ENCODE measurements around the gene VEGFC. TPM values are rescaled to one million over a fixed set of nuclear protein-coding genes. Genes with fewer than 3 reads are reported as not detected.

Gene VEGFC
- total and polyA plus RNA-seq, 2 donors (not counting 1 experiment from before 2014, with no cell fraction given) = not detected

DNA sequence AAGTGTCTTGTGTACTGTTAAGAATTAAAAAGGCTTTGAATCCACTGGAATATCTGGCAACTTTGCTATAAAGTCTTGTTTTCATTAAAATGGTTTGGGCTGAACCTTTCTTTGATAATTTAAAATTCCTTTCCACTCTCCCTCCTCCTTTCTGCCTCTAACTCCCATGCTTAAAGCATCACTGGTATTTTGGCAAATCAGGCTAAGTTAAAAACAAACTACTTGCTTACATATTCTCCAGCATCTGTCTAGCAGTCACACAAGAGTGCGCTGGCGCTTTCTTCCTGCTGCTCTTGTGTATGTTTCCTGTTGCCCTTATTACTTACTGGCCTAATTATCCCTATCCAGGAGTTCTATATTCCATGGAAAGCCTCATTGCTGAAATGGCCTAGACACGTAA, 136.6 kb downstream of the VEGFC start:
- H3K9me3 Mint-ChIP-seq (ENCODE audit: insufficient read depth) = peaks cover 2% of the 10 kb centered on the region
- no peak overlapping the region for H3K9ac ChIP-seq (ENCODE audit: low read length)
- ATAC-seq (ENCODE audit: low read depth) (no peak), DNase-seq (no peak)
- H3K9me3 ChIP-seq (ENCODE audit: control extremely low read depth in 1 of 3, control insufficient read depth in 2 of 3, insufficient read depth in 1 of 3, low read length in 2 of 3) = no peaks in the 10 kb centered on the region
- H2AFZ ChIP-seq (ENCODE audit: insufficient read depth, low read depth, low read length, poor library complexity, severe bottlenecking) = no peak overlapping the region
- no peak overlapping the region for H3K27ac Mint-ChIP-seq
- intact Hi-C loops (cut with micrococcal nuclease) = no loop called here
- H3K4me2 ChIP-seq (replicated peaks; ENCODE audit: low read depth, low read length, poor library complexity, severe bottlenecking) = no peak overlapping the region
- POLR2A ChIA-PET = no interaction called here
- TF ChIP-seq EZH2 (IDR thresholded peaks at IDR 0.05; ENCODE audit: borderline replicate concordance, insufficient read depth, low read depth, low read length, poor library complexity, severe bottlenecking) = no peak
- TF ChIP-seq, protein P1, sequence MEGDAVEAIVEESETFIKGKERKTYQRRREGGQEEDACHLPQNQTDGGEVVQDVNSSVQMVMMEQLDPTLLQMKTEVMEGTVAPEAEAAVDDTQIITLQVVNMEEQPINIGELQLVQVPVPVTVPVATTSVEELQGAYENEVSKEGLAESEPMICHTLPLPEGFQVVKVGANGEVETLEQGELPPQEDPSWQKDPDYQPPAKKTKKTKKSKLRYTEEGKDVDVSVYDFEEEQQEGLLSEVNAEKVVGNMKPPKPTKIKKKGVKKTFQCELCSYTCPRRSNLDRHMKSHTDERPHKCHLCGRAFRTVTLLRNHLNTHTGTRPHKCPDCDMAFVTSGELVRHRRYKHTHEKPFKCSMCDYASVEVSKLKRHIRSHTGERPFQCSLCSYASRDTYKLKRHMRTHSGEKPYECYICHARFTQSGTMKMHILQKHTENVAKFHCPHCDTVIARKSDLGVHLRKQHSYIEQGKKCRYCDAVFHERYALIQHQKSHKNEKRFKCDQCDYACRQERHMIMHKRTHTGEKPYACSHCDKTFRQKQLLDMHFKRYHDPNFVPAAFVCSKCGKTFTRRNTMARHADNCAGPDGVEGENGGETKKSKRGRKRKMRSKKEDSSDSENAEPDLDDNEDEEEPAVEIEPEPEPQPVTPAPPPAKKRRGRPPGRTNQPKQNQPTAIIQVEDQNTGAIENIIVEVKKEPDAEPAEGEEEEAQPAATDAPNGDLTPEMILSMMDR (IDR thresholded peaks at IDR 0.05) = no peak
- H3K4me1 ChIP-seq (ENCODE audit: control insufficient read depth in 2 of 2, insufficient read depth in 2 of 2, low read length in 2 of 2) = no peaks in the 10 kb centered on the region
- H3K4me3 ChIP-seq (ENCODE audit: control extremely low read depth in 1 of 5, extremely low read depth in 1 of 5, insufficient read depth in 1 of 5, low read depth in 2 of 5, low read length in 4 of 5) = no peak overlapping the region
- H3K36me3 ChIP-seq (replicated peaks in 1 of 2; ENCODE audit: control extremely low read depth in 1 of 2, control insufficient read depth in 1 of 2, extremely low read depth in 1 of 2, insufficient read depth in 2 of 2, low read length in 1 of 2) = no peaks in the 10 kb centered on the region
- CTCF ChIA-PET = no interaction called here
- no peaks in the 10 kb centered on the region for H3K79me2 ChIP-seq (ENCODE audit: control insufficient read depth, insufficient read depth, low read length)
- H3K27me3 ChIP-seq (replicated peaks in 1 of 4; ENCODE audit: control extremely low read depth in 1 of 4, control insufficient read depth in 3 of 4, insufficient read depth in 4 of 4, low read length in 3 of 4) = no peaks in the 10 kb centered on the region
- no peaks in the 10 kb centered on the region for H4K20me1 ChIP-seq (ENCODE audit: control insufficient read depth, insufficient read depth, low read length, poor library complexity, severe bottlenecking)
- H3K27me3 Mint-ChIP-seq = no peaks in the 10 kb centered on the region
- WGBS (ENCODE audit: insufficient coverage) = 100% methylated on average over 2 of the region's 3 CpGs
- H3K27ac ChIP-seq (ENCODE audit: low read length in 2 of 2) = no peak overlapping the region
- no peaks in the 10 kb centered on the region for H3K4me1 Mint-ChIP-seq
- H3K4me3 Mint-ChIP-seq = no peak overlapping the region

DNA sequence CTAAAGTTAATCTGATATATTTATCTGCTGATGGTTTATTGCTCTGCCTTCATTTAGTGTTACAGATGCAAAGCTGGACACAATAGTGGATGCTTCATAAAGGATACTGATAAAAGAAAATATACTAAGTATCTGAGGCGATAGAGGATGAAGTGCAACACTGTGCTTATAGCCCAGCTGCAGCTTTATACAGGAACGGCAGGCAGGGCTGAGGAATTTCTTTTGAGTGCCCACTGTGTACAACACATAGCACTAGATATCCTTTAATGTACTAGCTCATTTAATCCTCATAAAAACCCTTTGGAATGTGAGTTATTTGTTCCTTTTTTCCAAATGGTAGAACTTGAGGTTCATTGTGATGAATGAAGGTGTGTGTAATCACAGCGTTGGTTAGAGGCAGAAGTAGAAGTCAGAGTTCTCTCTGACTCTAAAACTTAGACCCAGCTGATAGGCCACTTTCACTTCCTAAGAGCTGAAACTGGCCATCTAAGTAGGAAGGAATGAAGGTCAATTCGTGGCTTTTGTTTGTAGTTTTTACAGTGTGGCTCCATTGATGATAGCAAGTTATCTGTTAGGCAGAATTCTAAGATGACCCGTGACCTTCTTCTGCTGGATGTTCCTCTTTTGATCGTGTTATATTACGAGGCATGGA, 138.0 kb downstream of the VEGFC start:
- TF ChIP-seq, protein P1 (IDR thresholded peaks at IDR 0.05) = no peak
- TF ChIP-seq EZH2 (IDR thresholded peaks at IDR 0.05; ENCODE audit: borderline replicate concordance, insufficient read depth, low read depth, low read length, poor library complexity, severe bottlenecking) = no peak
- H3K9me3 Mint-ChIP-seq (ENCODE audit: insufficient read depth) = peaks cover 2% of the 10 kb centered on the region
- H3K4me2 ChIP-seq (replicated peaks; ENCODE audit: low read depth, low read length, poor library complexity, severe bottlenecking) = no peak overlapping the region
- ChIA-PET CTCF (no interaction called here), POLR2A (no interaction called here)
- intact Hi-C loops (cut with micrococcal nuclease) = no loop called here
- no peak overlapping the region for H2AFZ ChIP-seq (ENCODE audit: insufficient read depth, low read depth, low read length, poor library complexity, severe bottlenecking)
- H3K9ac ChIP-seq (ENCODE audit: low read length) = no peak overlapping the region
- no peaks in the 10 kb centered on the region for H3K4me1 ChIP-seq (ENCODE audit: control insufficient read depth in 2 of 2, insufficient read depth in 2 of 2, low read length in 2 of 2)
- H3K36me3 ChIP-seq (replicated peaks in 1 of 2; ENCODE audit: control extremely low read depth in 1 of 2, control insufficient read depth in 1 of 2, extremely low read depth in 1 of 2, insufficient read depth in 2 of 2, low read length in 1 of 2) = no peaks in the 10 kb centered on the region
- H3K27ac ChIP-seq (ENCODE audit: low read length in 2 of 2) = no peak overlapping the region
- no peak for ATAC-seq (ENCODE audit: low read depth)
- H3K27me3 ChIP-seq (replicated peaks in 1 of 4; ENCODE audit: control extremely low read depth in 1 of 4, control insufficient read depth in 3 of 4, insufficient read depth in 4 of 4, low read length in 3 of 4) = no peaks in the 10 kb centered on the region
- H3K4me3 Mint-ChIP-seq = no peak overlapping the region
- H3K4me1 Mint-ChIP-seq = no peaks in the 10 kb centered on the region
- H3K27ac Mint-ChIP-seq = no peak overlapping the region
- no peak for DNase-seq
- H3K27me3 Mint-ChIP-seq = no peaks in the 10 kb centered on the region
- H3K9me3 ChIP-seq (ENCODE audit: control extremely low read depth in 1 of 3, control insufficient read depth in 2 of 3, insufficient read depth in 1 of 3, low read length in 2 of 3) = no peaks in the 10 kb centered on the region
- H4K20me1 ChIP-seq (ENCODE audit: control insufficient read depth, insufficient read depth, low read length, poor library complexity, severe bottlenecking) = no peaks in the 10 kb centered on the region
- H3K79me2 ChIP-seq (ENCODE audit: control insufficient read depth, insufficient read depth, low read length) = no peaks in the 10 kb centered on the region
- no peak overlapping the region for H3K4me3 ChIP-seq (ENCODE audit: control extremely low read depth in 1 of 5, extremely low read depth in 1 of 5, insufficient read depth in 1 of 5, low read depth in 2 of 5, low read length in 4 of 5)
- WGBS (ENCODE audit: insufficient coverage) = 79% methylated on average over 3 of the region's 7 CpGs

All from B cell (primary cell).